ENCODE data around the gene CENPP. TPM values are rescaled to one million over a fixed set of nuclear protein-coding genes. Genes with fewer than 3 reads are reported as not detected.
A peak's percentile ranks its signal among the peaks of the same experiment; 100 is the strongest.

Gene CENPP
- total RNA-seq, 1 donor from 2014 or later: 7.7 TPM

DNA sequence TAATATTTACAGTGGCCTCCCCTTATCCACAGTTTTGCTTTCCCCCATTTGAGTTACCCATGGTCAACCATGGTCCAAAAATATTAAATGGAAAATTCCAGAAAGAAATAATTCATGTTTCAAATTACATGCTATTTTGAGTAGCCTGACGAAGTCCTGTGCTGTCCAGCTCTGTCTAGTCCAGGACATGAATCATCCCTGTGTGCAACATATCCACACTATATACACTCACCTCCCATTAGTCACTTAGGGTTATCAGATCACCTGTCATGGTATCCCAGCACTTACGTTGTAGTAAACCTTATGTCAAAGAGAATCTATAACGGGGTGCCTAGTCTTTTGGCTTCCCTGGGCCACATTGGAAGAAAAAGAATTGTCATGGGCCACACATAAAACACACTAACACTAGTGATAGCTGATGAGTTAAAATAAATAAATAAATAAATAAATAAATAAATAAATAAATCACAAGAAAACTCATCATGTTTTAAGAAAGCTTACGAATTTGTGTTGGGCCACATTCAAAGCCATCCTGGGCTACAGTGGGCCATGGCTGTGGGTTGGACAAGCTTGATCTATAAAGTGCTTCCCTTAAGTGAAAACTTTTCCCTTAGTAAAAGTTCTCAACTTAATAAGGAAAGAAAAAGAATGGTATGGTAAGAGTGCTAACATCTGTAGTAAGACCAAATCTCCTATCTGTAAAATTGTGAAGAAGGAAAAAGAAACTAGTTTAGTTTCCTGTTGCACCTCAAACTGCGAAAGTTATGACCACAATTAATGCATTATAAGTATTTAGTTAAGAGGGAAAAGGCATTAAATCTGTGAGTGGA, 114.4 kb downstream of the CENPP start:
- Mint-ChIP-seq H3K4me3 (ENCODE audit: unreplicated experiment) (no peak overlapping the region), H3K27me3 (ENCODE audit: low read depth) (no peaks in the 10 kb centered on the region), H3K36me3 (ENCODE audit: low read depth) (peaks cover 4% of the 10 kb centered on the region), H3K4me1 (ENCODE audit: low read depth) (peaks cover 32% of the 10 kb centered on the region), H3K9me3 (ENCODE audit: low read depth) (peaks cover 9% of the 10 kb centered on the region), H3K27ac (ENCODE audit: unreplicated experiment) (peak overlapping the region; percentile 83)
- TF ChIP-seq, protein P1, sequence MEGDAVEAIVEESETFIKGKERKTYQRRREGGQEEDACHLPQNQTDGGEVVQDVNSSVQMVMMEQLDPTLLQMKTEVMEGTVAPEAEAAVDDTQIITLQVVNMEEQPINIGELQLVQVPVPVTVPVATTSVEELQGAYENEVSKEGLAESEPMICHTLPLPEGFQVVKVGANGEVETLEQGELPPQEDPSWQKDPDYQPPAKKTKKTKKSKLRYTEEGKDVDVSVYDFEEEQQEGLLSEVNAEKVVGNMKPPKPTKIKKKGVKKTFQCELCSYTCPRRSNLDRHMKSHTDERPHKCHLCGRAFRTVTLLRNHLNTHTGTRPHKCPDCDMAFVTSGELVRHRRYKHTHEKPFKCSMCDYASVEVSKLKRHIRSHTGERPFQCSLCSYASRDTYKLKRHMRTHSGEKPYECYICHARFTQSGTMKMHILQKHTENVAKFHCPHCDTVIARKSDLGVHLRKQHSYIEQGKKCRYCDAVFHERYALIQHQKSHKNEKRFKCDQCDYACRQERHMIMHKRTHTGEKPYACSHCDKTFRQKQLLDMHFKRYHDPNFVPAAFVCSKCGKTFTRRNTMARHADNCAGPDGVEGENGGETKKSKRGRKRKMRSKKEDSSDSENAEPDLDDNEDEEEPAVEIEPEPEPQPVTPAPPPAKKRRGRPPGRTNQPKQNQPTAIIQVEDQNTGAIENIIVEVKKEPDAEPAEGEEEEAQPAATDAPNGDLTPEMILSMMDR (IDR thresholded peaks at IDR 0.05): no peak
- no peak for DNase-seq (ENCODE audit: low spot score)

DNA sequence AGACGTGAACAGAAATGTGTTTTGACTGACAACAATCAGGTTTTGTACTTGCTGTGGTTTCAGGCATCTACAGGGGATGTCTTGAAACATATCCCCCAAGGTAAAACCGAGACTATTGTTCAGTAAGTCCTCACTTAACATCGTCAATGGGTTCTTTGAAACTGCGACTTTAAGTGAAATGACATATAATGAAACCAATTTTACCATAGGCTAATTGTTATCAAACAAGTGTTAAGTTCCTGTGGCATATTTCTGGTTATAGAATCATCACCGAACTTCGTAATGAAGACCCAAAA, 114.9 kb downstream of the CENPP start:
- H3K4me1 Mint-ChIP-seq (ENCODE audit: low read depth): peaks cover 28% of the 10 kb centered on the region
- peaks cover 5% of the 10 kb centered on the region for H3K9me3 Mint-ChIP-seq (ENCODE audit: low read depth)
- TF ChIP-seq, protein P1 (IDR thresholded peaks at IDR 0.05): no peak
- H3K4me3 Mint-ChIP-seq (ENCODE audit: unreplicated experiment): no peak overlapping the region
- peaks cover 4% of the 10 kb centered on the region for H3K36me3 Mint-ChIP-seq (ENCODE audit: low read depth)
- no peaks in the 10 kb centered on the region for H3K27me3 Mint-ChIP-seq (ENCODE audit: low read depth)
- DNase-seq (ENCODE audit: low spot score): no peak
- H3K27ac Mint-ChIP-seq (ENCODE audit: unreplicated experiment): peak overlapping the region; percentile 38

DNA sequence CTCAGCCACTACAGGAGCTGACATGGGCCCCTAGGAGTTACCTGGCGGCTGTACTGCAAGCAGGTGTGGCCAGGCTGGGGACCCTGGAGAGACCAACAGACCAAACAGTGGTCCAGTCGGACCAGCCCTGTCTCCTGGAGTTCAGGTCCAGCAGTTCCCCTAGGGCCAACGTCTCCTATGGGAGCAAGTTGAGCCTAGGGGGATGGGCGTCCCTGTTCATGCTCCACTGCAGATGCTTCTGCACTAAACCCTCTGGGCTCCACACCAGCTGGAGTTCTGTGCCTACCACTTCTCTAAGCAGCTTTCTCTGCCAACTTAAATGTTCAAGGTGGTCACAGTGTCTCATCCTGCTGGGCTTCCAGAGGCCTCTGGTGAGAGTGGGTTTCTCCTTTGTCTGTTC, 119.1 kb downstream of the CENPP start:
- H3K9me3 Mint-ChIP-seq (ENCODE audit: low read depth): no peaks in the 10 kb centered on the region
- no peak overlapping the region for H3K4me3 Mint-ChIP-seq (ENCODE audit: unreplicated experiment)
- TF ChIP-seq, protein P1 (IDR thresholded peaks at IDR 0.05): no peak
- DNase-seq (ENCODE audit: low spot score): no peak
- no peaks in the 10 kb centered on the region for H3K27me3 Mint-ChIP-seq (ENCODE audit: low read depth)
- peaks cover 16% of the 10 kb centered on the region for H3K4me1 Mint-ChIP-seq (ENCODE audit: low read depth)
- no peak overlapping the region for H3K27ac Mint-ChIP-seq (ENCODE audit: unreplicated experiment)
- H3K36me3 Mint-ChIP-seq (ENCODE audit: low read depth): no peaks in the 10 kb centered on the region

DNA sequence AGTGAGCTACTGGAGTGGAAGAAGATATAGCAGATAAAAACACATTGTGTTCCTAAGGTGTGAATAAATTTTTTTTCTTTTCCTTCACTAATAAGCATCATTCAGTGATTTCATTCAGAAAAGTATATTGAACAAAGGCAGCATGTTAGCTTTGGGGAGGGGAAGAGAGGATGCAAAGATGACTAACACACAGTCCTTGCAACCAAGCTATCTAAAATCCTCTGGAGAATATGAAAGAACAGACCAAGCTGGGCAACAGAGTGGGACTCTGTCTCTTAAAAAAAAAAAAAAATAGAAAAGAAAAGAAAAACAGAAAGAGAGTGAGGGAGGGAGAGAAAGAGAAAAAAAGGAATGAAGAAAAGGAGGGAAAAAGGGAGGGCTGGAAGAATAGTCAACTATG, 120.8 kb downstream of the CENPP start:
- peak overlapping the region; percentile 76 for H3K27ac Mint-ChIP-seq (ENCODE audit: unreplicated experiment)
- DNase-seq (ENCODE audit: low spot score): no peak
- no peaks in the 10 kb centered on the region for H3K27me3 Mint-ChIP-seq (ENCODE audit: low read depth)

DNA sequence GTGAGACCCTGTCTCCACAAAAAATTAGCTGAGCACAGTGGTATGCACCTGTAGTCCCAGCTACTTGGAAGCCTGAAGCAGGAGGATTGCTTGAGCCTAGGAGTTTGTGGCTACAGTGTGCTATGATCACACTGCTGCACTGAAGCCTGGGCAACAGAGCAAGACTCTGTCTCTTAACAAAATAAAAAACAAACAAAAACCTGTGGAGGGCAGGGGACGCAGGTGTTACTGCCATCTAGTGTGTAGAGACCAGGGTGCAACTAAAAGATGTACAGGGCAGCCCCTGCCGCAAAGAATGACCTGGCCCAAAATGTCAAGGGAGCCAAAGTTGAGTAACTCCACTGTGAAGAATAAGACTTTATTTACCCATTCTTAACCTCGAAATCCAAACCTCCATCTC, 129.5 kb downstream of the CENPP start:
- DNase-seq (ENCODE audit: low spot score): no peak
- Mint-ChIP-seq H3K27ac (ENCODE audit: unreplicated experiment) (no peak overlapping the region), H3K36me3 (ENCODE audit: low read depth) (peaks cover 15% of the 10 kb centered on the region), H3K4me3 (ENCODE audit: unreplicated experiment) (no peak overlapping the region), H3K27me3 (ENCODE audit: low read depth) (no peaks in the 10 kb centered on the region), H3K9me3 (ENCODE audit: low read depth) (peaks cover 3% of the 10 kb centered on the region), H3K4me1 (ENCODE audit: low read depth) (peaks cover 8% of the 10 kb centered on the region)
- TF ChIP-seq, protein P1 (IDR thresholded peaks at IDR 0.05): peak; percentile 57

More for the DNA sequence above, 120.8 kb downstream of the CENPP start:
- H3K9me3 Mint-ChIP-seq (ENCODE audit: low read depth): no peaks in the 10 kb centered on the region
- TF ChIP-seq, protein P1 (IDR thresholded peaks at IDR 0.05): no peak
- H3K36me3 Mint-ChIP-seq (ENCODE audit: low read depth): no peaks in the 10 kb centered on the region
- peak overlapping the region; percentile 20 for H3K4me3 Mint-ChIP-seq (ENCODE audit: unreplicated experiment)
- peaks cover 9% of the 10 kb centered on the region for H3K4me1 Mint-ChIP-seq (ENCODE audit: low read depth)
